Thoracic aorta (tissue), 2 donors: ENCODE data around the gene TM9SF3. TPM values are rescaled to one million over a fixed set of nuclear protein-coding genes. Genes with fewer than 3 reads are reported as not detected.

ENCODE experiments used
- ATAC-seq: fragments of 150-250 bp; one replicate; pipeline ENCODE4 v1.8.0; 2017; ENCODE audit warnings: low read depth; ENCODE audit not compliant: insufficient number of reproducible peaks, low FRiP score
- DNase-seq: peaks from one replicate; pipeline ENCODE4 v3.0.0-alpha.2; 2020; ENCODE audit warnings: low spot score
- H3K27ac ChIP-seq, 2 donors: fragments of 200-600 bp; sonication (generic); 1 replicate in 1 of 2; 2 replicates in 1 of 2; pipeline ENCODE4 v1.5.1; 2016; ENCODE audit warnings: mild to moderate bottlenecking in 2 of 2, moderate library complexity in 2 of 2
- H3K27me3 ChIP-seq: fragments of 200-600 bp; sonication (generic); replicated peaks from 2 replicates; pipeline ENCODE4 v1.6.0; 2016; ENCODE audit warnings: mild to moderate bottlenecking; ENCODE audit not compliant: insufficient read depth
- H3K36me3 ChIP-seq: fragments of 200-600 bp; sonication (generic); one replicate; pipeline ENCODE4 v1.5.1; 2016
- H3K4me1 ChIP-seq, 2 donors: fragments of 200-600 bp; sonication (generic); 1 replicate in 1 of 2; 2 replicates in 1 of 2; pipeline versions ENCODE4 v1.5.1 to v1.6.0; 2016; ENCODE audit warnings: low read depth in 2 of 2, mild to moderate bottlenecking in 1 of 2; ENCODE audit not compliant: control insufficient read depth in 1 of 2
- H3K4me3 ChIP-seq: fragments of 200-600 bp; sonication (generic); 2 replicates; pipeline ENCODE4 v1.5.1; 2016; ENCODE audit warnings: mild to moderate bottlenecking
- H3K9me3 ChIP-seq: fragments of 200-600 bp; sonication (generic); 2 replicates; pipeline ENCODE4 v1.5.1; 2016
- CTCF ChIP-seq: fragments of 200-600 bp; sonication (generic); IDR thresholded peaks from one replicate; pipeline ENCODE4 v1.5.1; 2019; ENCODE audit warnings: antibody characterized with exemption
- total RNA-seq, 2 donors: library from RNA; depleted of rRNA; stranded (reverse); fragments of >200 nt; gene quantifications; one replicate each; pipeline versions ENCODE4 v1.1.0 to v1.2.3, GENCODE V29; 2016

Gene TM9SF3
- total RNA-seq, 2 donors from 2014 or later = 68.9 to 125 TPM

DNA sequence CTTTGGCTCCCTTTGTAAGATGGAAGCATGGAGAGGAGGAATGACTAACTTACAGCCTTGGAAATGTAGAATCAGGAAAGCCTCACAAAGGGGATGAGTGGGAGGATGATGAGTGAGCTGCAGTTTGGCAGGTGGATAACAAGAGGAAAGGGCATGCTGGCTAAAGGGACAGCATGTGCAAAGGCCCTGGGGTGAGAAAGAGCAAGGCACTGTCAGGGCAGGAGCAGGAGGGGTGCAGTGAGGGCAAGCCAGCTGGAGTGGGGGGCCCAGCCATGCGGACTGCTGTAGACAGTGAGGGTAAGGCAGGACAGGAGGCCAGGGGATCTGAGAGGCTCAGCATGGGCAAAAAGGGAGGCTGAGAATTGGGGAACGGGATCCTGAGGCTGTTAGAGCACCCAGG lies 93.6 kb downstream of the TM9SF3 start:
- H3K9me3 ChIP-seq = no peaks in the 10 kb centered on the region

DNA sequence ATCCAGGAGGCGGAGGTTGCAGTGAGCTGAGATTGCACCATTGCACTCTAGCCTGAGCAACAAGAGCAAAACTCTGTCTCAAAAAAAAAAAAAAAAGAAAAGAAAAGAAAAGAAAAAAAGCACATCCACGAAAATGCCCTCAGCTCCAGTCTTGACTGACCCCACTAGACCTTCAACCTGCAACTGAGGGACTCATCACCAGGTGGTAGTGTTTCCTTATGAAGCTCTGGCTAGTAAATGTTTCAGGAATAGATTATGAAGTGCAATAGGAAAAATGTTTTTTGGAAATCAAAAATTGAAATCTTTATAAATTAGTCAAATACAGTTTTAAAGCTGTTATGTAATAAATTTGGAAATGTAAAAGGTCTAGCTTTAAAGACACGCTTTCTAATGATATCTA lies 95.5 kb downstream of the TM9SF3 start:
- no peaks in the 10 kb centered on the region for H3K4me1 ChIP-seq
- H3K9me3 ChIP-seq = no peaks in the 10 kb centered on the region
- no peak overlapping the region for H3K27ac ChIP-seq
- no peak overlapping the region for H3K4me3 ChIP-seq
- no peak for DNase-seq
- no peaks in the 10 kb centered on the region for H3K36me3 ChIP-seq
- H3K27me3 ChIP-seq = no peaks in the 10 kb centered on the region
- TF ChIP-seq CTCF = no peak
- no peak for ATAC-seq

More for the DNA sequence above, 93.6 kb downstream of the TM9SF3 start:
- Histone ChIP-seq H3K4me1 (no peaks in the 10 kb centered on the region), H3K27me3 (no peaks in the 10 kb centered on the region), H3K36me3 (no peaks in the 10 kb centered on the region), H3K27ac (no peak overlapping the region), H3K4me3 (no peak overlapping the region)
- TF ChIP-seq CTCF = no peak
- ATAC-seq (no peak), DNase-seq (no peak)

- H3K4me3 ChIP-seq = no peak overlapping the region
- H3K9me3 ChIP-seq = no peaks in the 10 kb centered on the region
- H3K27ac ChIP-seq = no peak overlapping the region
- H3K4me1 ChIP-seq = no peaks in the 10 kb centered on the region
- no peaks in the 10 kb centered on the region for H3K36me3 ChIP-seq
- TF ChIP-seq CTCF = no peak
- no peak for ATAC-seq
- no peaks in the 10 kb centered on the region for H3K27me3 ChIP-seq
- no peak for DNase-seq
Measured at GRCh38 chr10:96488161-96488935, 98.5 kb downstream of the TM9SF3 start.

GRCh38 chr10:96482815-96483588 lies 103.8 kb downstream of the TM9SF3 start:
- no peaks in the 10 kb centered on the region for H3K27me3 ChIP-seq
- no peaks in the 10 kb centered on the region for H3K36me3 ChIP-seq
- no peak overlapping the region for H3K4me3 ChIP-seq
- no peaks in the 10 kb centered on the region for H3K9me3 ChIP-seq
- ATAC-seq (no peak), DNase-seq (no peak)
- no peaks in the 10 kb centered on the region for H3K4me1 ChIP-seq
- no peak for TF ChIP-seq CTCF
- no peak overlapping the region for H3K27ac ChIP-seq

GRCh38 chr10:96478355-96478754 lies 108.5 kb downstream of the TM9SF3 start:
- Histone ChIP-seq H3K27me3 (no peaks in the 10 kb centered on the region), H3K4me1 (no peaks in the 10 kb centered on the region), H3K27ac (no peak overlapping the region), H3K9me3 (no peaks in the 10 kb centered on the region), H3K4me3 (no peak overlapping the region), H3K36me3 (no peaks in the 10 kb centered on the region)
- TF ChIP-seq CTCF = no peak
- ATAC-seq (no peak), DNase-seq (no peak)
